Peyer's patch (tissue), 4 donors: ENCODE measurements around the gene SETD1B. TPM values are rescaled to one million over a fixed set of nuclear protein-coding genes. Genes with fewer than 3 reads are reported as not detected.

Experiments used
- DNase-seq, 3 donors: peaks; one replicate each; pipeline ENCODE4 v3.0.0-alpha.2; 2017 to 2019
- H3K27ac ChIP-seq, 4 donors: fragments of 200-600 bp; sonication (generic); one replicate each; pipeline ENCODE4 v1.5.1; 2016 to 2019
- H3K27me3 ChIP-seq, 2 donors: fragments of 200-600 bp; sonication (generic); one replicate each; pipeline ENCODE4 v1.5.1; 2019
- H3K36me3 ChIP-seq, 3 donors: fragments of 200-600 bp; sonication (generic); one replicate each; pipeline ENCODE4 v1.5.1; 2016 to 2019
- H3K4me1 ChIP-seq, 4 donors: fragments of 200-600 bp; sonication (generic); one replicate each; pipeline ENCODE4 v1.5.1; 2016 to 2019
- H3K4me3 ChIP-seq, 4 donors: fragments of 200-600 bp; sonication (generic); 1 replicate in 3 of 4; 2 replicates in 1 of 4; pipeline ENCODE4 v1.5.1; 2016 to 2019; ENCODE audit warnings: mild to moderate bottlenecking in 1 of 4
- H3K9me3 ChIP-seq, 4 donors: fragments of 200-600 bp; sonication (generic); one replicate each; pipeline ENCODE4 v1.5.1; 2016 to 2019; ENCODE audit warnings: mild to moderate bottlenecking in 1 of 4
- CTCF ChIP-seq, 6 experiments: fragments of 450-650 bp in 4 of 6; fragments of 200-600 bp in 2 of 6; sonication (generic) in 1 of 6; IDR thresholded peaks; one replicate each; pipeline ENCODE4 v1.5.1; 2017 to 2019; ENCODE audit warnings: antibody characterized with exemption in 6 of 6, mild to moderate bottlenecking in 3 of 6, moderate library complexity in 1 of 6
- POLR2A ChIP-seq, 2 donors: fragments of 450-650 bp; IDR thresholded peaks; one replicate each; pipeline ENCODE4 v1.5.1; 2017; ENCODE audit warnings: antibody characterized with exemption in 2 of 2, mild to moderate bottlenecking in 2 of 2, moderate library complexity in 2 of 2
- total RNA-seq, 4 donors: library from RNA; depleted of rRNA; stranded (reverse); fragments of >200 nt; gene quantifications; one replicate each; pipeline ENCODE4 v1.1.0, GENCODE V29; 2016

The SETD1B gene
- total RNA-seq, 4 donors from 2014 or later = 15.4 to 30.5 (median 25.3) TPM

GRCh38 chr12:121765573-121765972 lies 38.2 kb upstream of the SETD1B start:
- no peaks in the 10 kb centered on the region for H3K9me3 ChIP-seq
- TF ChIP-seq CTCF (IDR thresholded peaks at IDR 0.05) (no peak), POLR2A (IDR thresholded peaks at IDR 0.05) (no peak)
- H3K27me3 ChIP-seq = no peaks in the 10 kb centered on the region
- no peaks in the 10 kb centered on the region for H3K36me3 ChIP-seq
- H3K4me1 ChIP-seq = peaks cover 0 to 11% (median 0%) of the 10 kb centered on the region in 4 donors
- no peak overlapping the region for H3K4me3 ChIP-seq
- H3K27ac ChIP-seq = no peak overlapping the region
- DNase-seq = no peak

- Histone ChIP-seq H3K4me3 (no peak overlapping the region), H3K27ac (no peak overlapping the region), H3K36me3 (no peaks in the 10 kb centered on the region), H3K27me3 (no peaks in the 10 kb centered on the region), H3K9me3 (no peaks in the 10 kb centered on the region), H3K4me1 (peaks cover 0 to 19% (median 0%) of the 10 kb centered on the region in 4 donors)
- DNase-seq = no peak
- TF ChIP-seq CTCF (IDR thresholded peaks at IDR 0.05) (no peak), POLR2A (IDR thresholded peaks at IDR 0.05) (no peak)
Measured at GRCh38 chr12:121766290-121767039, 37.3 kb upstream of the SETD1B start.

GRCh38 chr12:121767525-121768016 lies 36.2 kb upstream of the SETD1B start:
- DNase-seq = no peak
- H3K9me3 ChIP-seq = no peaks in the 10 kb centered on the region
- no peak overlapping the region for H3K27ac ChIP-seq
- no peaks in the 10 kb centered on the region for H3K36me3 ChIP-seq
- no peaks in the 10 kb centered on the region for H3K27me3 ChIP-seq
- peaks cover 0 to 25% (median 0%) of the 10 kb centered on the region in 4 donors for H3K4me1 ChIP-seq
- no peak for TF ChIP-seq CTCF (IDR thresholded peaks at IDR 0.05)
- no peak for TF ChIP-seq POLR2A (IDR thresholded peaks at IDR 0.05)
- no peak overlapping the region for H3K4me3 ChIP-seq

GRCh38 chr12:121769297-121769830 lies 34.4 kb upstream of the SETD1B start:
- Histone ChIP-seq H3K27ac (peak overlapping the region in 2 of 4 donors; percentile 72), H3K4me1 (peaks cover 0 to 29% (median 0%) of the 10 kb centered on the region in 4 donors), H3K36me3 (no peaks in the 10 kb centered on the region), H3K4me3 (no peak overlapping the region), H3K9me3 (no peaks in the 10 kb centered on the region), H3K27me3 (no peaks in the 10 kb centered on the region)
- no peak for TF ChIP-seq CTCF (IDR thresholded peaks at IDR 0.05)
- no peak for TF ChIP-seq POLR2A (IDR thresholded peaks at IDR 0.05)
- no peak for DNase-seq

- Histone ChIP-seq H3K9me3 (no peaks in the 10 kb centered on the region), H3K4me3 (no peak overlapping the region), H3K4me1 (peaks cover 0 to 29% (median 0%) of the 10 kb centered on the region in 4 donors), H3K36me3 (no peaks in the 10 kb centered on the region), H3K27me3 (no peaks in the 10 kb centered on the region), H3K27ac (peak overlapping the region in 3 of 4 donors; percentile 22 to 72 (median 72))
- peak; percentile 34 to 63 for TF ChIP-seq POLR2A (IDR thresholded peaks at IDR 0.05)
- peak in 1 of 6 experiments; percentile 16 for TF ChIP-seq CTCF (IDR thresholded peaks at IDR 0.05)
- peak in 2 of 3 donors; percentile 86 to 87 for DNase-seq
Measured at GRCh38 chr12:121769831-121770301, 33.9 kb upstream of the SETD1B start.
